Activated CD4-positive, alpha-beta T cell treated with anti-CD3 and anti-CD28 coated beads for 36 hours (primary cell): Measurements from ENCODE around the gene GCC1. TPM values are rescaled to one million over a fixed set of nuclear protein-coding genes. Genes with fewer than 3 reads are reported as not detected.

Experiments used
- ATAC-seq: fragments of 200-7000 bp; cut with Tn5 transposase; one replicate; pipeline ENCODE4 v1.10.0; 2021; ENCODE audit warnings: mild to moderate bottlenecking, moderate library complexity
- CTCF ChIA-PET: fragments of 350-600 bp; sonication (Branson Sonifier 250); formaldehyde crosslinking; loops from one replicate; lab custom pipeline; 2021; ENCODE audit warnings: antibody characterized with exemption; lab: Charles Lee
- POLR2A ChIA-PET: fragments of 350-600 bp; sonication (Branson Sonifier 250); formaldehyde crosslinking; loops from one replicate; lab custom pipeline; 2021; ENCODE audit warnings: antibody characterized with exemption, inconsistent platforms; lab: Charles Lee
- DNase-seq: peaks from one replicate; pipeline ENCODE4 v3.0.0-alpha.2; 2020
- H3K27ac Mint-ChIP-seq: one replicate; pipeline ENCODE4 v1.8.0; 2021; ENCODE audit warnings: mixed read lengths
- H3K27me3 Mint-ChIP-seq: one replicate; pipeline ENCODE4 v1.8.0; 2021; ENCODE audit warnings: mixed read lengths
- H3K36me3 Mint-ChIP-seq: one replicate; pipeline ENCODE4 v1.8.0; 2021; ENCODE audit warnings: low read depth, mixed read lengths
- H3K4me1 Mint-ChIP-seq: one replicate; pipeline ENCODE4 v1.8.0; 2021; ENCODE audit warnings: mixed read lengths
- H3K4me3 Mint-ChIP-seq: one replicate; pipeline ENCODE4 v1.8.0; 2021; ENCODE audit warnings: mild to moderate bottlenecking, moderate library complexity, mixed read lengths
- H3K9me3 Mint-ChIP-seq: one replicate; pipeline ENCODE4 v1.8.0; 2021; ENCODE audit warnings: low read depth, mixed read lengths
- intact Hi-C, 2 experiments: fragments of 100-400 bp; cut with DNase I in 1 of 2; cut with micrococcal nuclease in 1 of 2; formaldehyde crosslinking; loops; one replicate each; pipeline versions ENCODE4 v1.14.2 to v1.15.1; 2022 to 2024; cut with DNase I, micrococcal nuclease
- total RNA-seq, 2 experiments: library from RNA; stranded (reverse); gene quantifications; one replicate each; pipeline ENCODE4 v1.2.3, GENCODE V29; 2021

The GCC1 gene
- total RNA-seq = 10 to 100 TPM; 11.5 to 13.9 TPM

- peak; percentile 84 for ATAC-seq
- no peaks in the 10 kb centered on the region for H3K9me3 Mint-ChIP-seq
- CTCF ChIA-PET = interaction anchor here (0.7 to 2.0 kb wide), 7 partner anchors 13 to 238 kb away, joined by 3 to 6 read pairs (median 4); no protein-coding TSS in a partner anchor
- no peaks in the 10 kb centered on the region for H3K27me3 Mint-ChIP-seq
- peak; percentile 96 for DNase-seq
- H3K4me3 Mint-ChIP-seq = peak within 1 kb of the TSS; percentile 88
- H3K36me3 Mint-ChIP-seq = peaks cover 33% of the 10 kb centered on the region
- intact Hi-C loops = loop anchor here (1.0 to 10.0 kb wide), 11 partner anchors 66 to 1470 kb away; partner anchors contain the start of genes HILPDA (in 1 of the 2), IMPDH1 (in 1 of the 2), LRRC4 (in 1 of the 2) and RBM28 (in 1 of the 2)
- POLR2A ChIA-PET = interaction anchor here (0.6 to 0.7 kb wide), 2 partner anchors 19 to 193 kb away, joined by 3 read pairs; partner anchors contain the start of gene ZNF800
- peaks cover 68% of the 10 kb centered on the region for H3K4me1 Mint-ChIP-seq
- H3K27ac Mint-ChIP-seq = peak within 1 kb of the TSS; percentile 91
Measured at GRCh38 chr7:127585044-127585953, at the start of gene GCC1. GCC1 (minus strand) TSS chr7:127585596; CDS start chr7:127585182, 414 bp downstream.

GRCh38 chr7:127632276-127632910 lies 47.0 kb upstream of the GCC1 start:
- H3K4me3 Mint-ChIP-seq = no peak overlapping the region
- CTCF ChIA-PET = no interaction called here
- peaks cover 4% of the 10 kb centered on the region for H3K4me1 Mint-ChIP-seq
- ATAC-seq = no peak
- peaks cover 19% of the 10 kb centered on the region for H3K27me3 Mint-ChIP-seq
- no peaks in the 10 kb centered on the region for H3K36me3 Mint-ChIP-seq
- no peak overlapping the region for H3K27ac Mint-ChIP-seq
- no peak for DNase-seq
- POLR2A ChIA-PET = interaction anchor here (0.5 kb wide), 1 partner anchor 110 kb away, joined by 8 read pairs; no protein-coding TSS in a partner anchor
- no peaks in the 10 kb centered on the region for H3K9me3 Mint-ChIP-seq
- intact Hi-C loops = no loop called here

- no peak overlapping the region for H3K4me3 Mint-ChIP-seq
- no peaks in the 10 kb centered on the region for H3K36me3 Mint-ChIP-seq
- peaks cover 20% of the 10 kb centered on the region for H3K27me3 Mint-ChIP-seq
- ATAC-seq (peak; percentile 81), DNase-seq (peak; percentile 67)
- CTCF ChIA-PET = interaction anchor here (0.6 to 1.4 kb wide), 6 partner anchors 10 to 309 kb away, joined by 3 to 5 read pairs (median 4); no protein-coding TSS in a partner anchor
- intact Hi-C loops = no loop called here
- H3K9me3 Mint-ChIP-seq = no peaks in the 10 kb centered on the region
- H3K27ac Mint-ChIP-seq = no peak overlapping the region
- no peaks in the 10 kb centered on the region for H3K4me1 Mint-ChIP-seq
- POLR2A ChIA-PET = interaction anchor here (1.0 kb wide), 1 partner anchor 37 kb away, joined by 4 read pairs; no protein-coding TSS in a partner anchor
Measured at GRCh38 chr7:127629268-127629854, 44.0 kb upstream of the GCC1 start.

GRCh38 chr7:127628445-127628844 lies 43.0 kb upstream of the GCC1 start:
- ATAC-seq (no peak), DNase-seq (no peak)
- Mint-ChIP-seq H3K27ac (no peak overlapping the region), H3K4me1 (no peaks in the 10 kb centered on the region), H3K4me3 (no peak overlapping the region), H3K9me3 (no peaks in the 10 kb centered on the region), H3K36me3 (no peaks in the 10 kb centered on the region), H3K27me3 (peaks cover 16% of the 10 kb centered on the region)
- intact Hi-C loops = no loop called here
- ChIA-PET POLR2A (no interaction called here), CTCF (interaction anchor here (0.6 to 1.4 kb wide), 6 partner anchors 11 to 308 kb away, joined by 3 to 5 read pairs (median 4); no protein-coding TSS in a partner anchor)

- Mint-ChIP-seq H3K27me3 (peaks cover 34% of the 10 kb centered on the region), H3K4me1 (peaks cover 5% of the 10 kb centered on the region), H3K4me3 (no peak overlapping the region), H3K36me3 (no peaks in the 10 kb centered on the region), H3K9me3 (no peaks in the 10 kb centered on the region), H3K27ac (no peak overlapping the region)
- no peak for ATAC-seq
- ChIA-PET POLR2A (no interaction called here), CTCF (interaction anchor here (0.6 kb wide), 1 partner anchor 165 kb away, joined by 3 read pairs; no protein-coding TSS in a partner anchor)
- DNase-seq = no peak
- intact Hi-C loops = no loop called here
Measured at GRCh38 chr7:127625331-127625730, 39.9 kb upstream of the GCC1 start.

- peaks cover 51% of the 10 kb centered on the region for H3K27me3 Mint-ChIP-seq
- POLR2A ChIA-PET = no interaction called here
- no peak for DNase-seq
- H3K4me3 Mint-ChIP-seq = no peak overlapping the region
- no peaks in the 10 kb centered on the region for H3K9me3 Mint-ChIP-seq
- intact Hi-C loops = no loop called here
- H3K36me3 Mint-ChIP-seq = no peaks in the 10 kb centered on the region
- CTCF ChIA-PET = no interaction called here
- no peak overlapping the region for H3K27ac Mint-ChIP-seq
- no peak for ATAC-seq
- peaks cover 6% of the 10 kb centered on the region for H3K4me1 Mint-ChIP-seq
Measured at GRCh38 chr7:127620406-127621233, 35.2 kb upstream of the GCC1 start.

- ChIA-PET POLR2A (no interaction called here), CTCF (no interaction called here)
- Mint-ChIP-seq H3K4me1 (peaks cover 6% of the 10 kb centered on the region), H3K27me3 (peaks cover 51% of the 10 kb centered on the region), H3K9me3 (no peaks in the 10 kb centered on the region), H3K27ac (no peak overlapping the region), H3K36me3 (no peaks in the 10 kb centered on the region), H3K4me3 (no peak overlapping the region)
- ATAC-seq (no peak), DNase-seq (no peak)
- intact Hi-C loops = no loop called here
Measured at GRCh38 chr7:127619681-127620405, 34.4 kb upstream of the GCC1 start.

GRCh38 chr7:127618775-127619174 lies 33.4 kb upstream of the GCC1 start:
- Mint-ChIP-seq H3K4me3 (no peak overlapping the region), H3K9me3 (no peaks in the 10 kb centered on the region), H3K4me1 (peaks cover 6% of the 10 kb centered on the region), H3K27ac (no peak overlapping the region), H3K36me3 (no peaks in the 10 kb centered on the region), H3K27me3 (peaks cover 48% of the 10 kb centered on the region)
- ATAC-seq (no peak), DNase-seq (no peak)
- intact Hi-C loops = no loop called here
- ChIA-PET CTCF (no interaction called here), POLR2A (no interaction called here)

- H3K27ac Mint-ChIP-seq = no peak within 1 kb of the TSS
Measured at GRCh38 chr7:127618042-127618441, 32.6 kb upstream of the GCC1 start, which contains the start of gene PAX4. PAX4 (minus strand) TSS chr7:127618142; CDS start chr7:127615928, 2,214 bp downstream.

GRCh38 chr7:127616724-127617123 lies 31.3 kb upstream of the GCC1 start:
- Mint-ChIP-seq H3K9me3 (no peaks in the 10 kb centered on the region), H3K27ac (no peak overlapping the region), H3K4me1 (peaks cover 6% of the 10 kb centered on the region), H3K4me3 (no peak overlapping the region), H3K36me3 (no peaks in the 10 kb centered on the region), H3K27me3 (peaks cover 50% of the 10 kb centered on the region)
- intact Hi-C loops = no loop called here
- DNase-seq (no peak), ATAC-seq (no peak)
- ChIA-PET POLR2A (no interaction called here), CTCF (no interaction called here)

More at GRCh38 chr7:127618042-127618441, 32.6 kb upstream of the GCC1 start, which contains the start of gene PAX4:
- DNase-seq (no peak), ATAC-seq (no peak)
- peaks cover 6% of the 10 kb centered on the region for H3K4me1 Mint-ChIP-seq
- CTCF ChIA-PET = no interaction called here
- no peaks in the 10 kb centered on the region for H3K36me3 Mint-ChIP-seq
- H3K9me3 Mint-ChIP-seq = no peaks in the 10 kb centered on the region
- intact Hi-C loops = no loop called here
- POLR2A ChIA-PET = no interaction called here
- H3K27me3 Mint-ChIP-seq = peaks cover 46% of the 10 kb centered on the region
- H3K4me3 Mint-ChIP-seq = no peak within 1 kb of the TSS
